Measurements from ENCODE around the gene PARD3. TPM values are rescaled to one million over a fixed set of nuclear protein-coding genes. Genes with fewer than 3 reads are reported as not detected.

PARD3 gene
- total RNA-seq, 2 experiments from 2014 or later = 0.53 to 0.71 TPM

- ChIA-PET CTCF (no interaction called here), POLR2A (no interaction called here)
- no peak overlapping the region for H3K4me3 ChIP-seq (ENCODE audit: low read length)
- Mint-ChIP-seq H3K4me1 (ENCODE audit: low read depth) (no peaks in the 10 kb centered on the region), H3K4me3 (no peak overlapping the region), H3K9me3 (no peaks in the 10 kb centered on the region), H3K27ac (no peak overlapping the region), H3K36me3 (ENCODE audit: low read depth) (no peaks in the 10 kb centered on the region), H3K27me3 (no peaks in the 10 kb centered on the region)
- H3K36me3 ChIP-seq (ENCODE audit: insufficient read depth, low read length) = no peaks in the 10 kb centered on the region
- no peak for DNase-seq
- intact Hi-C loops (cut with DNase I, micrococcal nuclease) = no loop called here
- no peaks in the 10 kb centered on the region for H3K9me3 ChIP-seq (ENCODE audit: control insufficient read depth in 1 of 2, insufficient read depth in 1 of 2, low read length in 2 of 2)
- no peak for TF ChIP-seq CTCF (IDR thresholded peaks at IDR 0.05)
- ATAC-seq (ENCODE audit: poor library complexity) = no peak
- no peaks in the 10 kb centered on the region for H3K27me3 ChIP-seq (ENCODE audit: control insufficient read depth in 1 of 2, insufficient read depth in 2 of 2, low read length in 2 of 2)
- H3K4me1 ChIP-seq (ENCODE audit: insufficient read depth, low read length) = no peaks in the 10 kb centered on the region
- H3K27ac ChIP-seq (ENCODE audit: low read depth in 1 of 2, low read length in 2 of 2) = no peak overlapping the region
Observed at GRCh38 chr10:34403512-34403911, 411.6 kb downstream of the PARD3 start.

DNA sequence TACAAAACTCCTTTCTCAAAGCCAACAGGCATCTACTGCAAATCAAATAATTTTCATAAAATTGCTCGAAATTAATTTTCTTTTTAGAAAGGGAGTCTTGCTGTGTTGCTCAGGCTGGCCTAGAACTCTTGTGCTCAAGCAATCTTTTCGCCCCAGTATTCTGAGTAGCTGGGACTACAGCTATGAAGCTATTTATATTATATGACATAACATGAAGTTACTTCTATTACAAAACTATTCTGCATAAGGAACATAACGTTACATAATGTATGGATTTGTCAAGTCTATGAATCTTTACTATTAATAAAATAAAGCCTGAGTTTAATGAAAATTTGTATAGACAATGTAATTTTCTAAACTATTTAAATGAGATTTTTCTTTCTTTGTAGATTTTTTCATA is 415.0 kb downstream of the PARD3 start:
- Mint-ChIP-seq H3K9me3 (no peaks in the 10 kb centered on the region), H3K4me1 (ENCODE audit: low read depth) (no peaks in the 10 kb centered on the region), H3K4me3 (no peak overlapping the region), H3K27ac (no peak overlapping the region), H3K36me3 (ENCODE audit: low read depth) (no peaks in the 10 kb centered on the region), H3K27me3 (no peaks in the 10 kb centered on the region)
- intact Hi-C loops (cut with DNase I, micrococcal nuclease) = no loop called here
- Histone ChIP-seq H3K27me3 (ENCODE audit: control insufficient read depth in 1 of 2, insufficient read depth in 2 of 2, low read length in 2 of 2) (no peaks in the 10 kb centered on the region), H3K4me1 (ENCODE audit: insufficient read depth, low read length) (no peaks in the 10 kb centered on the region), H3K4me3 (ENCODE audit: low read length) (no peak overlapping the region), H3K36me3 (ENCODE audit: insufficient read depth, low read length) (no peaks in the 10 kb centered on the region), H3K9me3 (ENCODE audit: control insufficient read depth in 1 of 2, insufficient read depth in 1 of 2, low read length in 2 of 2) (no peaks in the 10 kb centered on the region), H3K27ac (ENCODE audit: low read depth in 1 of 2, low read length in 2 of 2) (no peak overlapping the region)
- DNase-seq = no peak
- no peak for TF ChIP-seq CTCF (IDR thresholded peaks at IDR 0.05)
- no peak for ATAC-seq (ENCODE audit: poor library complexity)
- POLR2A ChIA-PET = no interaction called here
- CTCF ChIA-PET = no interaction called here

DNA sequence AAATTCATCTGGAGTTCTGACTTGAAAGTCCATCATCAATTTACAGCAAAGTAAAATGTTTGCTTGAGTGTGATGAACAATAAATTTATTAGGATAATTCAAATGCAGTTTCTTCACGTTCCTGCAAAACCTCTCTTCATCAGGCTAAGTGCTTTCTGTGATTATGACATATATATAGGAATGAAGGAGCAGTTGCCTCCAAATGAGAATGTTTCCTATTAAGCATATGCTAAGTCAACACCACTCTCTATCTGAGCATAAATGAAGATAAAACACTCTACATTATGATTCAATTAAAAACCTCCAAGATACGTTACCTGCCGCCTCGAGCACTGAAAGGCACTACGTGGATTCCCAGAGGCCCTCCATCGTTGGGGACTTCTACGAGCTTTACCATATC is 416.1 kb downstream of the PARD3 start:
- Mint-ChIP-seq H3K4me3 (no peak overlapping the region), H3K9me3 (no peaks in the 10 kb centered on the region), H3K36me3 (ENCODE audit: low read depth) (no peaks in the 10 kb centered on the region), H3K4me1 (ENCODE audit: low read depth) (no peaks in the 10 kb centered on the region), H3K27me3 (no peaks in the 10 kb centered on the region), H3K27ac (no peak overlapping the region)
- DNase-seq (no peak), ATAC-seq (ENCODE audit: poor library complexity) (no peak)
- H3K36me3 ChIP-seq (ENCODE audit: insufficient read depth, low read length) = no peaks in the 10 kb centered on the region
- H3K4me3 ChIP-seq (ENCODE audit: low read length) = no peak overlapping the region
- no peaks in the 10 kb centered on the region for H3K4me1 ChIP-seq (ENCODE audit: insufficient read depth, low read length)
- H3K9me3 ChIP-seq (ENCODE audit: control insufficient read depth in 1 of 2, insufficient read depth in 1 of 2, low read length in 2 of 2) = no peaks in the 10 kb centered on the region
- no peak overlapping the region for H3K27ac ChIP-seq (ENCODE audit: low read depth in 1 of 2, low read length in 2 of 2)
- intact Hi-C loops (cut with DNase I, micrococcal nuclease) = no loop called here
- no peaks in the 10 kb centered on the region for H3K27me3 ChIP-seq (ENCODE audit: control insufficient read depth in 1 of 2, insufficient read depth in 2 of 2, low read length in 2 of 2)
- POLR2A ChIA-PET = no interaction called here
- no peak for TF ChIP-seq CTCF (IDR thresholded peaks at IDR 0.05)
- CTCF ChIA-PET = no interaction called here
